GM12892 (cell line): Measurements from ENCODE around the gene ITPR1.

Experiments used
- POLR2A ChIP-seq: IDR thresholded peaks from 2 replicates; pipeline ENCODE4 v1.6.1; 2011; ENCODE audit warnings: low read depth, low read length, control low read depth
- POLR2AphosphoS5 ChIP-seq: IDR thresholded peaks from 2 replicates; pipeline ENCODE4 v1.6.1; 2011; ENCODE audit warnings: low read depth, low read length, control low read depth
- TAF1 ChIP-seq: IDR thresholded peaks from 2 replicates; pipeline ENCODE4 v1.6.1; 2011; ENCODE audit warnings: low read depth, mild to moderate bottlenecking, control low read depth, low read length, borderline replicate concordance

DNA sequence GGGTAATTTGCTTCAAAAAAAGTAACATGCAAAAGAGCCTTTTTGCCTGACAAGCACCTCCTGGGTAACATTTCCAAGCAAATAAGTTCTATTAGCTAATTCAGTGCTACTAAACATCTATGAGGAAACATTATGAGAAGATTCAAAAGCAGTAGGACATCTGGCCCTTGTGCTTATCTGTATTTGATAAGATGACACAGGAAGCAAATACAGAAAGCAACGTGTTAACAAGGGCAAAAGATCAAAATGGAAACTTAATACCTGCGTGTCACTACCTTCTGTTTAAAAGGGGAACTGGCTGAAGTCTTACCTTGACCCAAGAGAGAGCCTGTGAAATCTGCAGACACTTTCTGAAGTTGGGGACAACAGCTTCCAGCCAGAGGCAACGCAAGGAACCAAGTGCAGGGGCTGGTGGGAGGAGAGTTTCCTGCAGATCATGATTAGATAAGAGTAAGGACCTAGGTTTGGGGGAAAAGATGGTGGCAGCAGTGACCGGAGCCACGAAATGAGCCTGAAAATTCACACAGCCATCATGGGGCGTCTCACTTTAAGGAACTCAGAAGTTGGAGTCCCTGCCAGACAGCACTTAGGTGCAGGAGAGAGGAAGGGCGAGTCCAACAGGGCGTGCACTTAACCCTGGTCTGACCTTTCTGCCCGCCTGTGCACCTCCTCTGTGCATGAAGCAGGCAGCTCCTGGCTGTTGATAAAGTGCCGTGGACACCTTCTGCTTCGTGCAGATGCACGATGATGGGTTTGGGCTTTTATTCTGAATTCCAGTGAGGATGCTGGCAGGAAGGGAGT, 332.5 kb downstream of the ITPR1 start:
- TF ChIP-seq TAF1, result no peak
- no peak for TF ChIP-seq POLR2A
- no peak for TF ChIP-seq POLR2AphosphoS5
